Neural cell (in vitro differentiated cells): Measurements from ENCODE around the gene CLK3. TPM values are rescaled to one million over a fixed set of nuclear protein-coding genes. Genes with fewer than 3 reads are reported as not detected.

Experiments
- H2AFZ ChIP-seq: fragments of 200-600, 300-800 bp; sonication (generic), shearing (Covaris generic); 2 replicates; pipeline ENCODE4 v1.6.0; 2014; ENCODE audit warnings: low read depth, mild to moderate bottlenecking, antibody characterized with exemption, low read length, moderate library complexity
- H3F3A ChIP-seq: fragments of 200-600 bp; shearing (Covaris generic); 2 replicates; pipeline ENCODE4 v1.6.1; 2016; ENCODE audit warnings: mild to moderate bottlenecking, moderate library complexity, mixed read lengths, antibody characterized with exemption, low read length; ENCODE audit not compliant: insufficient read depth, poor library complexity, severe bottlenecking
- H3K27ac ChIP-seq: fragments of 200-600, 300-800 bp; sonication (generic), shearing (Covaris generic); 2 replicates; pipeline ENCODE4 v1.5.1; 2014; ENCODE audit warnings: mild to moderate bottlenecking, low read length, moderate library complexity
- H3K27me3 ChIP-seq: fragments of 300-800, 200-600 bp; sonication (generic), shearing (Covaris generic); 2 replicates; pipeline ENCODE4 v1.6.0; 2014; ENCODE audit warnings: mild to moderate bottlenecking, low read depth, low read length, moderate library complexity; ENCODE audit not compliant: insufficient read depth
- H3K36me3 ChIP-seq: fragments of 300-800, 200-600 bp; sonication (generic), shearing (Covaris generic); 2 replicates; pipeline ENCODE4 v1.5.1; 2014; ENCODE audit warnings: mild to moderate bottlenecking, antibody characterized with exemption, low read length, moderate library complexity; ENCODE audit not compliant: insufficient read depth
- H3K4me2 ChIP-seq: fragments of 300-800, 200-600 bp; sonication (generic), shearing (Covaris generic); 2 replicates; pipeline ENCODE4 v1.6.0; 2014; ENCODE audit warnings: mild to moderate bottlenecking, low read length
- H3K4me3 ChIP-seq: fragments of 300-800, 200-600 bp; sonication (generic), shearing (Covaris generic); 2 replicates; pipeline ENCODE4 v1.5.1; 2014; ENCODE audit warnings: mild to moderate bottlenecking, low read length, moderate library complexity
- H3K79me2 ChIP-seq: fragments of 200-600 bp; shearing (Covaris generic); replicated peaks from 2 replicates; pipeline ENCODE4 v1.6.0; 2014; ENCODE audit warnings: mild to moderate bottlenecking, low read length, moderate library complexity; ENCODE audit not compliant: insufficient read depth
- H3K9ac ChIP-seq: fragments of 300-800, 200-600 bp; sonication (generic), shearing (Covaris generic); 2 replicates; pipeline ENCODE4 v1.6.1; 2016; ENCODE audit warnings: mild to moderate bottlenecking, low read length, mixed read lengths
- H3K9me2 ChIP-seq: fragments of 200-600 bp; shearing (Covaris generic); 2 replicates; pipeline ENCODE4 v1.6.1; 2016; ENCODE audit warnings: mild to moderate bottlenecking, low read length, mixed read lengths; ENCODE audit not compliant: insufficient read depth
- H3K9me3 ChIP-seq: fragments of 200-600, 300-800 bp; sonication (generic), shearing (Covaris generic); 2 replicates; pipeline ENCODE4 v1.6.1; 2016; ENCODE audit warnings: mild to moderate bottlenecking, mixed run types, low read length, moderate library complexity, mixed read lengths
- H4K20me1 ChIP-seq: fragments of 200-600 bp; shearing (Covaris generic); 2 replicates; pipeline ENCODE4 v1.6.1; 2016; ENCODE audit warnings: mild to moderate bottlenecking, mixed run types; ENCODE audit not compliant: insufficient read depth
- CTCF ChIP-seq: fragments of 450-650 bp; IDR thresholded peaks from 2 replicates; pipeline ENCODE4 v1.5.1; 2014; ENCODE audit warnings: antibody characterized with exemption, mild to moderate bottlenecking, moderate library complexity; ENCODE audit not compliant: poor library complexity, severe bottlenecking
- EZH2 ChIP-seq: fragments of 200-600, 300-800 bp; shearing (Covaris generic), sonication (generic); IDR thresholded peaks from 2 replicates; pipeline ENCODE4 v1.6.1; 2014; ENCODE audit warnings: antibody characterized with exemption, low read length, borderline replicate concordance, mild to moderate bottlenecking; ENCODE audit not compliant: insufficient read depth, poor library complexity, severe bottlenecking
- MXI1 ChIP-seq: fragments of 450-650 bp; conservative IDR thresholded peaks from 2 replicates; pipeline ENCODE4 v1.6.1; 2014; ENCODE audit warnings: antibody characterized with exemption, mild to moderate bottlenecking; ENCODE audit not compliant: poor library complexity, severe bottlenecking
- POLR2AphosphoS5 ChIP-seq: IDR thresholded peaks from 2 replicates; pipeline ENCODE4 v1.6.1; 2012
- RAD21 ChIP-seq: fragments of 450-650 bp; conservative IDR thresholded peaks from 2 replicates; pipeline ENCODE4 v1.6.1; 2014; ENCODE audit warnings: antibody characterized with exemption, mild to moderate bottlenecking, moderate library complexity
- SMC3 ChIP-seq: fragments of 450-650 bp; conservative IDR thresholded peaks from 2 replicates; pipeline ENCODE4 v1.6.1; 2014; ENCODE audit warnings: antibody characterized with exemption, mild to moderate bottlenecking, moderate library complexity; ENCODE audit not compliant: poor library complexity
- TAF1 ChIP-seq: IDR thresholded peaks from 2 replicates; pipeline ENCODE4 v1.6.1; 2012; ENCODE audit warnings: low read depth
- polyA plus RNA-seq: library from polyadenylated mRNA; depleted of rRNA; stranded (reverse); fragments of >200 nt; gene quantifications from 2 replicates; pipeline ENCODE4 v1.2.3, GENCODE V29; 2014
- TF ChIP-seq, protein P1 (sequence below): IDR thresholded peaks from 2 replicates; pipeline ENCODE4 v1.6.1; 2012; ENCODE audit warnings: borderline replicate concordance

CLK3 gene
- polyA plus RNA-seq, 1 donor from 2014 or later: 88.3 TPM

GRCh38 chr15:74642348-74642733 is 26.7 kb downstream of the CLK3 start:
- no peak overlapping the region for H3K4me3 ChIP-seq
- TF ChIP-seq TAF1: no peak
- no peak for TF ChIP-seq EZH2
- H3K9ac ChIP-seq: no peak overlapping the region
- H3F3A ChIP-seq: no peaks in the 10 kb centered on the region
- no peaks in the 10 kb centered on the region for H3K9me3 ChIP-seq
- H3K36me3 ChIP-seq: peaks cover 4% of the 10 kb centered on the region
- H3K79me2 ChIP-seq: peaks cover 6% of the 10 kb centered on the region
- H3K9me2 ChIP-seq: no peaks in the 10 kb centered on the region
- H2AFZ ChIP-seq: no peak overlapping the region
- H4K20me1 ChIP-seq: no peaks in the 10 kb centered on the region
- H3K27ac ChIP-seq: no peak overlapping the region
- no peaks in the 10 kb centered on the region for H3K27me3 ChIP-seq
- H3K4me2 ChIP-seq: no peak overlapping the region

GRCh38 chr15:74642734-74643664 is 27.4 kb downstream of the CLK3 start:
- no peak for TF ChIP-seq POLR2AphosphoS5
- no peak for TF ChIP-seq TAF1
- no peak for TF ChIP-seq RAD21
- no peak for TF ChIP-seq SMC3
- no peak for TF ChIP-seq EZH2
- Histone ChIP-seq H3K4me3 (no peak overlapping the region), H3K9ac (no peak overlapping the region), H3K36me3 (peaks cover 4% of the 10 kb centered on the region), H3K9me3 (no peaks in the 10 kb centered on the region), H3K27me3 (no peaks in the 10 kb centered on the region), H2AFZ (no peak overlapping the region), H3K27ac (no peak overlapping the region), H3K9me2 (no peaks in the 10 kb centered on the region), H3K79me2 (peaks cover 6% of the 10 kb centered on the region), H4K20me1 (no peaks in the 10 kb centered on the region), H3F3A (no peaks in the 10 kb centered on the region), H3K4me2 (no peak overlapping the region)

DNA sequence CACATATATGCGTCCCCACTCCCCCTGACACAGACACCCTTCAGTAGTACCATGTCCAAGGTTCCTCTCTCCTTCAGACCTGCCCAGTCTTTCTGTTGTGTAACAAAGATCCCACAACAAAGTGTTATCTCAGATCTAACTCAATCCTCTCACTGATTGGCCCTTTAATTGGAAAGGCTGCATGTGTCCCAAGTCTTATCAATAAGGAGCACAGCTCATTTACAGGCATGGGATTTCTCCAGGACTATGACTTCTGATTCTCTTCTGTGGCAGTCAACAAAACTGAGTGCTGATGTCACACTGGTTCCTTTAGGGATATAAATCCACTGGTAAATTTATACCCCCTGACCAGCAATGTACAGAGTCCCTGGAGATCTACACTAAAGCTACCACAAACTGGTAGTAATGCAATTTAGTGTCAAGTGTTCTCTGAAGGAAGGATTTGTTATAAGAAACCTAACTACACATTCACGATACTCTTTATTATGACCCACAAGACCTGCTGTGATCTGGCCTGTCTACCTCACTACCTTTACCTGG is 28.1 kb downstream of the CLK3 start:
- Histone ChIP-seq H3K27me3 (no peaks in the 10 kb centered on the region), H3F3A (no peaks in the 10 kb centered on the region), H2AFZ (no peak overlapping the region), H3K9me3 (no peaks in the 10 kb centered on the region), H3K4me3 (no peak overlapping the region), H3K27ac (no peak overlapping the region), H3K79me2 (peaks cover 6% of the 10 kb centered on the region), H3K36me3 (peaks cover 4% of the 10 kb centered on the region), H4K20me1 (no peaks in the 10 kb centered on the region), H3K9me2 (no peaks in the 10 kb centered on the region), H3K4me2 (no peak overlapping the region), H3K9ac (no peak overlapping the region)
- TF ChIP-seq MXI1: no peak
- TF ChIP-seq CTCF: no peak
- TF ChIP-seq TAF1: no peak
- no peak for TF ChIP-seq EZH2
- TF ChIP-seq SMC3: no peak
- TF ChIP-seq, protein P1, sequence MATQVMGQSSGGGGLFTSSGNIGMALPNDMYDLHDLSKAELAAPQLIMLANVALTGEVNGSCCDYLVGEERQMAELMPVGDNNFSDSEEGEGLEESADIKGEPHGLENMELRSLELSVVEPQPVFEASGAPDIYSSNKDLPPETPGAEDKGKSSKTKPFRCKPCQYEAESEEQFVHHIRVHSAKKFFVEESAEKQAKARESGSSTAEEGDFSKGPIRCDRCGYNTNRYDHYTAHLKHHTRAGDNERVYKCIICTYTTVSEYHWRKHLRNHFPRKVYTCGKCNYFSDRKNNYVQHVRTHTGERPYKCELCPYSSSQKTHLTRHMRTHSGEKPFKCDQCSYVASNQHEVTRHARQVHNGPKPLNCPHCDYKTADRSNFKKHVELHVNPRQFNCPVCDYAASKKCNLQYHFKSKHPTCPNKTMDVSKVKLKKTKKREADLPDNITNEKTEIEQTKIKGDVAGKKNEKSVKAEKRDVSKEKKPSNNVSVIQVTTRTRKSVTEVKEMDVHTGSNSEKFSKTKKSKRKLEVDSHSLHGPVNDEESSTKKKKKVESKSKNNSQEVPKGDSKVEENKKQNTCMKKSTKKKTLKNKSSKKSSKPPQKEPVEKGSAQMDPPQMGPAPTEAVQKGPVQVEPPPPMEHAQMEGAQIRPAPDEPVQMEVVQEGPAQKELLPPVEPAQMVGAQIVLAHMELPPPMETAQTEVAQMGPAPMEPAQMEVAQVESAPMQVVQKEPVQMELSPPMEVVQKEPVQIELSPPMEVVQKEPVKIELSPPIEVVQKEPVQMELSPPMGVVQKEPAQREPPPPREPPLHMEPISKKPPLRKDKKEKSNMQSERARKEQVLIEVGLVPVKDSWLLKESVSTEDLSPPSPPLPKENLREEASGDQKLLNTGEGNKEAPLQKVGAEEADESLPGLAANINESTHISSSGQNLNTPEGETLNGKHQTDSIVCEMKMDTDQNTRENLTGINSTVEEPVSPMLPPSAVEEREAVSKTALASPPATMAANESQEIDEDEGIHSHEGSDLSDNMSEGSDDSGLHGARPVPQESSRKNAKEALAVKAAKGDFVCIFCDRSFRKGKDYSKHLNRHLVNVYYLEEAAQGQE: no peak
